Gastrocnemius medialis (tissue), 4 donors: ENCODE results near the gene NOS2. TPM values are rescaled to one million over a fixed set of nuclear protein-coding genes. Genes with fewer than 3 reads are reported as not detected.
"Not testable (repeated sequence)": the region's sequence is repeated elsewhere in the genome, so short reads cannot be mapped to it uniquely, and the experiment has no call there.

ENCODE experiments used
- ATAC-seq, 2 donors: fragments of 150-250 bp; one replicate each; pipeline ENCODE4 v1.9.1; 2016
- DNase-seq, 2 donors: peaks; one replicate each; pipeline ENCODE4 v3.0.0-alpha.2; 2019
- H3K27ac ChIP-seq, 4 donors: fragments of 200-600 bp; sonication (generic); 1 replicate in 1 of 4; 2 replicates in 3 of 4; pipeline ENCODE4 v1.5.1; 2016 to 2018; ENCODE audit warnings: mild to moderate bottlenecking in 2 of 4, moderate library complexity in 1 of 4
- H3K27me3 ChIP-seq, 3 donors: fragments of 200-600 bp; sonication (generic) in 2 of 3; 1 replicate in 1 of 3; 2 replicates in 2 of 3; pipeline versions ENCODE4 v1.5.1 to v1.6.0; 2016 to 2019; ENCODE audit warnings: mild to moderate bottlenecking in 1 of 3, moderate library complexity in 1 of 3
- H3K36me3 ChIP-seq, 2 donors: fragments of 200-600 bp; sonication (generic) in 1 of 2; one replicate each; pipeline ENCODE4 v1.5.1; 2017 to 2018
- H3K4me1 ChIP-seq, 2 donors: fragments of 200-600 bp; sonication (generic) in 1 of 2; one replicate each; pipeline ENCODE4 v1.5.1; 2016 to 2017; ENCODE audit warnings: mild to moderate bottlenecking in 2 of 2
- H3K4me3 ChIP-seq, 4 donors: fragments of 200-600 bp; sonication (generic) in 3 of 4; 1 replicate in 1 of 4; 2 replicates in 3 of 4; pipeline ENCODE4 v1.5.1; 2016 to 2019; ENCODE audit warnings: mild to moderate bottlenecking in 2 of 4
- H3K9me3 ChIP-seq, 3 donors: fragments of 200-600 bp; sonication (generic) in 2 of 3; 1 replicate in 1 of 3; 2 replicates in 2 of 3; pipeline ENCODE4 v1.5.1; 2016 to 2019
- POLR2A ChIP-seq, 2 donors: fragments of 450-650 bp; IDR thresholded peaks; one replicate each; pipeline ENCODE4 v1.6.1; 2017; ENCODE audit warnings: antibody characterized with exemption in 2 of 2, mild to moderate bottlenecking in 2 of 2, moderate library complexity in 2 of 2
- in situ Hi-C, 4 donors: fragments of 200-750 bp; cut with MboI; loops; one replicate each; pipeline versions ENCODE4 v1.15.0 to v1.8.0; 2017; ENCODE audit warnings: low sequenced_read_pairs in 4 of 4
- intact Hi-C: fragments of 100-400 bp; cut with DNase I; formaldehyde crosslinking; loops from one replicate; pipeline ENCODE4 v1.15.1; 2023; ENCODE audit warnings: low total_unique reads
- total RNA-seq, 4 donors: library from RNA; depleted of rRNA; stranded (reverse); fragments of >200 nt; gene quantifications; one replicate each; pipeline versions ENCODE4 v1.1.0 to v1.2.3, GENCODE V29; 2016
- TF ChIP-seq, protein P1 (sequence below), 5 experiments: fragments of 450-650 bp in 3 of 5; fragments of 200-600 bp in 2 of 5; sonication (generic) in 2 of 5; IDR thresholded peaks in 4 of 5; conservative IDR thresholded peaks in 1 of 5; 1 replicate in 4 of 5; 2 replicates in 1 of 5; pipeline ENCODE4 v1.5.1; 2016 to 2019; ENCODE audit warnings: antibody characterized with exemption in 5 of 5, mild to moderate bottlenecking in 3 of 5, moderate library complexity in 3 of 5

The NOS2 gene
- under 1 TPM in 3 of 4 donors, not detected in 1; 0.07 to 0.68 (median 0.31) TPM for total RNA-seq

DNA sequence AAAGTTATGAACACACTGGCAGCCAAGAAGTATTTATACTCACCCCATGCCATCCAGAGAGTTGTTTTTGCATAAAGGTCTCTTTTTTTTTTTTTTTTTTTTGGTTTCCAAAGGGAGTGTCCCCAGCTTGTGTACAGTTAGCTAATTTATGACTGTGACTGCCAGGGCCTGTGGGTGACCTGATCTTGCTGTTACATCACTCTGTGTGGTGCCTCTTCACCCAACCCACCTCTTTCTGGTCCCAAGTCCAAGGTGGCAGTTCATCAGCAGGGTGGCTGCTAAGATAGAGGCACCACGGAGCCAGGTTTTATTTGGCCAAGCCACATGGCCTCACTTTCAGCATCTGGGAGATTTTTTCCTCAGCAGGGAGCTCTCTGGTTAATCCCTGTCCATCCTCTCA is at the start of gene NOS2:
Gene NOS2 (minus strand): TSS at position 8 of the 400 bp plus-strand sequence. CDS start 1,720 bp downstream, outside the sequence.
- ATAC-seq (no peak), DNase-seq (no peak)
- H3K36me3 ChIP-seq = no peaks in the 10 kb centered on the region
- no peaks in the 10 kb centered on the region for H3K9me3 ChIP-seq
- H3K4me3 ChIP-seq = no peak within 1 kb of the TSS
- intact Hi-C loops = no loop called here
- in situ Hi-C loops = loop anchor here in 3 of 4 donors (10.0 kb wide), 1 partner anchor 94 kb away; the partner anchor contains the start of gene LYRM9 (in 3 of the 3)
- TF ChIP-seq, protein P1, sequence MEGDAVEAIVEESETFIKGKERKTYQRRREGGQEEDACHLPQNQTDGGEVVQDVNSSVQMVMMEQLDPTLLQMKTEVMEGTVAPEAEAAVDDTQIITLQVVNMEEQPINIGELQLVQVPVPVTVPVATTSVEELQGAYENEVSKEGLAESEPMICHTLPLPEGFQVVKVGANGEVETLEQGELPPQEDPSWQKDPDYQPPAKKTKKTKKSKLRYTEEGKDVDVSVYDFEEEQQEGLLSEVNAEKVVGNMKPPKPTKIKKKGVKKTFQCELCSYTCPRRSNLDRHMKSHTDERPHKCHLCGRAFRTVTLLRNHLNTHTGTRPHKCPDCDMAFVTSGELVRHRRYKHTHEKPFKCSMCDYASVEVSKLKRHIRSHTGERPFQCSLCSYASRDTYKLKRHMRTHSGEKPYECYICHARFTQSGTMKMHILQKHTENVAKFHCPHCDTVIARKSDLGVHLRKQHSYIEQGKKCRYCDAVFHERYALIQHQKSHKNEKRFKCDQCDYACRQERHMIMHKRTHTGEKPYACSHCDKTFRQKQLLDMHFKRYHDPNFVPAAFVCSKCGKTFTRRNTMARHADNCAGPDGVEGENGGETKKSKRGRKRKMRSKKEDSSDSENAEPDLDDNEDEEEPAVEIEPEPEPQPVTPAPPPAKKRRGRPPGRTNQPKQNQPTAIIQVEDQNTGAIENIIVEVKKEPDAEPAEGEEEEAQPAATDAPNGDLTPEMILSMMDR (IDR thresholded peaks at IDR 0.05 in 4 of 5, conservative IDR thresholded peaks at IDR 0.05 in 1 of 5) = no peak
- TF ChIP-seq POLR2A (IDR thresholded peaks at IDR 0.05) = no peak
- no peaks in the 10 kb centered on the region for H3K27me3 ChIP-seq
- H3K4me1 ChIP-seq = peaks cover 0 to under 1% of the 10 kb centered on the region in 2 donors
- H3K27ac ChIP-seq = no peak within 1 kb of the TSS

DNA sequence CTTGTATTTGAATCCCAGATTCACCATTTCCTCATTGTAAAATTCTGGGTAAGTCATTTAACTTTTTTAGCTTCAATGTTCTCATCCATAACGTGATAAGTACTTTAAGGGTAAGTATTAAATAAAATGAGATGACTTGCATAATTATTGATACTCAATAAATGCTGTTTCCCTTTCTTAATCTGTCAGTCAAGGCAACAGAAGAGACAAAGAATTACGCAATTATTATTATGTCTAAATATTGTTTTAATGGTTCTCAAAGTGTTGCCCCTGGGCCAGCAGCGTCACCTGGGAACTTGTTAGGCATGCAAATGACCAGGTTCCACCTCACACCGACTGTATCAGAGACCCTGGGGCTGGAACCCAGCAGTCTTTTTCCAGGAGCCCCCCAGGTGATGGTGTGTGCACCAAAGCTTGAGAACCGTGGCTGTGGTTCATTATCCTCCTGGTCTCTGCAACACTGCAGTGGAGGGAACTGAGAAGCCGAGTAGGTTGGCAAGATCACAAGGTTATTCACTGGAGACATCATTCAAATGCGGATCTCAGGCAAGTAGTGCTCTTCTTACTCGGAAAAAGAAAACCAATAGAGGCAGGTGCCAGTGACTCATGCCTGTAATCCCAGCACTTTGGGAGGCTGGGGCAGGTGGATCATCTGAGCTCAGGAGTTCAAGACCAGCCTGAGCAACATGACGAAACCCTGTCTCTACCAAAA is 49.3 kb upstream of the NOS2 start:
- no peaks in the 10 kb centered on the region for H3K27me3 ChIP-seq
- no peaks in the 10 kb centered on the region for H3K36me3 ChIP-seq
- no peak overlapping the region for H3K27ac ChIP-seq
- no peak for ATAC-seq
- H3K9me3 ChIP-seq = no peaks in the 10 kb centered on the region
- no peak overlapping the region for H3K4me3 ChIP-seq
- in situ Hi-C loops (no loop called here), intact Hi-C loops (no loop called here)
- no peak for DNase-seq
- no peak for TF ChIP-seq POLR2A (IDR thresholded peaks at IDR 0.05)
- TF ChIP-seq, protein P1 (IDR thresholded peaks at IDR 0.05 in 4 of 5, conservative IDR thresholded peaks at IDR 0.05 in 1 of 5) = no peak
- H3K4me1 ChIP-seq = no peaks in the 10 kb centered on the region

DNA sequence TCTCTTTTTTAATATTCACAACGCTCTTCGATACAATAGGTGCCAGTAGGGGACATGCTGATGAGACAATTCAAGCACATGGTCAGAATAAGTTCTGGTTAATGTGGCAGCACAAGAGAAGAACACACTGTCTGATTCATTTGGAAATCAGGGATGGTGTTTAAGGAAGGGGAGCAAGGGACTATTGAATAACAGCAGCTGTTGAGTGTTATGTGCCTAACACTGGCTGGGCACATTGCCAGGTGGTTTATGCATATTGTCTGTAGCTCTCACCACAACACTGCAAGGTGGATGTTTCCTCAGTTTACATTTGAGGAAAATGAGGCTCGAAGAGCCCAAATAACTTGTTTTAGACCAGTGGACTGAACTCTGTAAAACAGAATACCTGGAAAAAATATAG is 48.6 kb upstream of the NOS2 start:
- Histone ChIP-seq H3K27ac (no peak overlapping the region), H3K4me1 (no peaks in the 10 kb centered on the region), H3K4me3 (no peak overlapping the region), H3K36me3 (no peaks in the 10 kb centered on the region), H3K9me3 (no peaks in the 10 kb centered on the region), H3K27me3 (no peaks in the 10 kb centered on the region)
- DNase-seq (no peak), ATAC-seq (no peak)
- intact Hi-C loops = no loop called here
- in situ Hi-C loops = no loop called here
- TF ChIP-seq, protein P1 (IDR thresholded peaks at IDR 0.05 in 4 of 5, conservative IDR thresholded peaks at IDR 0.05 in 1 of 5) = no peak
- TF ChIP-seq POLR2A (IDR thresholded peaks at IDR 0.05) = no peak

DNA sequence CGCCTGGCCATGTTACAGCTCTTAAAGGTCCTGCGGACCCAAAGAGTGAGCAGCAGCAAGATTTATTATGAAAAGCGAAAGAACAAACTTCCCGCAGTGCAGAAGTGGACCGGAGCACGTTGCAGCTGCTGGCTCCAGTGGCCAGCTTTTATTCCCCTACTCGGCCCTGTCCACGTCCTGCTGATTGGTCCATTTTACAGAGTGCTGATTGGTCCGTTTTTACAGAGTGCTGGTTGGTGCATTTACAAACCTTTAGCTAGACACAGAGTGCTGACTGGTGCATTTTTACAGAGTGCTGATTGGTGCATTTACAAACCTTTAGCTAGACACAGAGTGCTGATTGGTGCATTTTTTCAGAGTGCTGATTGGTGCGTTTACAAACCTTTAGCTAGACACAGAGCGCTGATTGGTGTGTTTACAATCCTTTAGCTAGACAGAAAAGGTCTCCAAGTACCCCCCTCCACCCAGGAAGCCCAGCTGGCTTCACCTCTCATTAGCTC is 46.5 kb upstream of the NOS2 start:
- H3K4me3 ChIP-seq, DNase-seq, intact Hi-C loops, H3K36me3 ChIP-seq, in situ Hi-C loops, H3K27me3 ChIP-seq, H3K4me1 ChIP-seq, H3K27ac ChIP-seq, ATAC-seq, H3K9me3 ChIP-seq: not testable (repeated sequence)

DNA sequence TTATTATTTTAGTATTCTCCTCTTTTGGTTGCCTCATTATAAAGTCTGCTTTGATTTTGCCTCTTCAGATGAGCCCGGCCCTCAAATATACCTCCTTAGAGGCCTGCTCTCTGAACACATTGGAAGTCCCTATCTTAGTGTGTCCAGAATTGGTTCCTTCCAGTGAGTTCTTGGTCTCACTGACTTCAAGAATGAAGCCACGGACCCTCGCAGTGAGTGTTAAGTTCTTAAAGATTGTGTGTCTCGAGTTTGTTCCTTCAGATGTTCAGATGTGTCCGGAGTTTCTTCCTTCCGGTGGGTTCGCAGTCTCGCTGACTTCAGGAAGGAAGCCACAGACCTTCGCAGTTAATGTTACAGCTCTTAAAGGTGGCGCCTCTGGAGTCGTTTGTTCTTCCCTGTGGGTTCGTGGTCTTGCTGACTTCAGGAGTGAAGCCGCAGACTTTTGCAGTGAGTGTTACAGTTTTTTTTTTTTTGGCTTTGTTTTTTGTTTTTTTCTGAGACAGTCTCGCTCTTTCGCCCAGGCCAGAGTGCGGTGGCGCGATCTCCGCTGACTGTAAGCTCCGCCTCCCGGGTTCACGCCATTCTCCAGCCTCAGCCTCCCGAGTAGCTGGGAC is 45.8 kb upstream of the NOS2 start:
- in situ Hi-C loops (no loop called here), intact Hi-C loops (no loop called here)
- no peak for DNase-seq
- Histone ChIP-seq H3K9me3 (no peaks in the 10 kb centered on the region), H3K27ac (no peak overlapping the region), H3K27me3 (no peaks in the 10 kb centered on the region), H3K4me3 (no peak overlapping the region), H3K36me3 (no peaks in the 10 kb centered on the region), H3K4me1 (no peaks in the 10 kb centered on the region)
- TF ChIP-seq, protein P1 (IDR thresholded peaks at IDR 0.05 in 4 of 5, conservative IDR thresholded peaks at IDR 0.05 in 1 of 5) = no peak
- no peak for TF ChIP-seq POLR2A (IDR thresholded peaks at IDR 0.05)
- no peak for ATAC-seq
